ENCODE results near the gene FOXL3.
"Not testable (repeated sequence)": the region's sequence is repeated elsewhere in the genome, so short reads cannot be mapped to it uniquely, and the experiment has no call there.

Gene FOXL3

DNA sequence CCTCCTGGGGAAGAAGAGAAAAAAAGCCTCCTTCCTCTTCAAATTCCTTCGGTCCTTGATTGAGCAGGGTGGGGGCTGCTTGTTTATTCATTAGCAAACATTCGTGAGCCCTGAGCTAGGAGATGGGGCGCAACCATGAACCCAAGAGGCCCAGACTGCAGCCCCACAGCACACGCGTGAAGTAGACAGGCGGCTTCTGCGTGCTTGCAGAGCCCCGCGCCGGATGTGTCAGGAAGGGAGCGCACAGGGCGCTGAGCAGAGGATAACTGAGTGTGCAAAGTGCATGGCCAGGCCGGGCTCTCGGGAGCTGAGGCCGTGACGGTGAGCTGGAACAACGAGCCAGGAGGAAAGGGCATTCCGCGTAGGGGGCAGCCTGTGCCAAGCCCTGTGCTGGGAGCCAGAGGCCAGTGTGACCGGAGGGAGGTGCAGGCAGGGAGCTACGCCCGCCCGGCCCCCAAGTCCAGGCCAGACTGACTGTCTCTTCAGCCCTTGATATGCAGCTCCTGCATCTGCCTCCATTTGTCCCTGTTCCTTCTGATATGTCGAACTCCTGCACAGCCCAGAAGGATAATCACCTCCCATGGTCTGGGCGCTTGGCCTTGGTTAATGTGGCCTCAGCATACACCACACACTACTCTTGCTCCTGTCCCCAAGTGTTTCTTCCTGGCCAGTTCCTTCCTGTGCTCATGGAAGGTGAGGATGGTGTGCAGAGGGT lies 4.6 kb downstream of the FOXL3 start:
- in situ Hi-C loops (cut with MboI; ENCODE audit: low sequenced_read_pairs) = no loop called here
- no peaks in the 10 kb centered on the region for H3K9me3 ChIP-seq
- H3K36me3 ChIP-seq (replicated peaks) = no peaks in the 10 kb centered on the region
- H3K27me3 ChIP-seq (ENCODE audit: low read depth) = no peaks in the 10 kb centered on the region
- H3K4me1 ChIP-seq = no peaks in the 10 kb centered on the region
- no peak for DNase-seq (ENCODE audit: low spot score in 2 of 2)
- no peak overlapping the region for H3K4me3 ChIP-seq

DNA sequence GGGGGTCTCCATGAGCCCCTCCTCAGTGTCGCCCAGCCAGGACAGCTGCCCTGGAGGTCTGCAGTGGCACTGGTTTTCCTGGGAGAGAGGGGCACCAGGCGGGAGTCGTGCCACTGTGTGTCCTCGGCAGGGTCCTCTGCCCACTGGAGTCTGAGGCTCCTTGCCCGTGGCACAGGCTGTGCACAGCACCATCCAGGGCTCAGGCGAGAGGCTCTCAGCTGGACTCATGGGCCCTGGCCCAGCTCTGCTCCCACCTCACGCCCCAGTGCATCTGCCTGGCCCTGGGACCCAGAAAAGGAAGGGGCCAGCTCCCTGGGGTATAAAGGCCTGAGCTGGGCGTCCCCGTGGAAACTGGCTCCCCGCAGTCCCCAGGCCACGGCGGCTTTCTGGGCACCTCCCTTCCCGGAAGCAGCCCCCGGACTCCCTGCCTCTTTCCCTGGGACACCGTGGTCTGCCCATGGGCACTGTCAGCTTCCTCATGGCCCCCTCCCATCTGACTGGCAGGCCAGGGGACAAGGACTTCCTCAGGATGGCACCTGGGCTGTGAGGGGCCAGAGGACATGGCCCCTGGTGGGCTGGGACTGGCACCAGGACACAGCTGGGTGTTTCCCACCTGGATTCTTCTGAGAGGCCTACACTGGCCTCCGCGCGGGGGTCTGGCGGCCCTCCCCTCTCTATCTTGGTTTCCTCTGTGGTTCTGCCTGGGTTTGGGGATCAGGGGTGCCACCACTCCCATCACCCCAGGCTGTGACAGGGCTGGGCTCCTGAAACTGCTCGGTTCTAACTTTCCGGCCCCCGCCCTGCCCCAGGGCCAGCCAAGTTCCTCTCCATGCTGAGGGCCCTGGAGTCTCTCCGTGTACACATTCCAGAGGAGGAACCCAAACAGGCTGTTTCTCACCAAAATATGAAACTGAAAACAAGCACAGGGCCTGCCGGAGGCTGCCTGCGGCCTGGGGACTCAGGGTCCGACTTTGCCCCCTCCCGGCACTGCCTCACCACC lies 5.5 kb downstream of the FOXL3 start:
- DNase-seq (ENCODE audit: low spot score in 2 of 2) = no peak
- in situ Hi-C loops (cut with MboI; ENCODE audit: low sequenced_read_pairs) = no loop called here
- Histone ChIP-seq H3K36me3 (replicated peaks) (no peaks in the 10 kb centered on the region), H3K4me1 (no peaks in the 10 kb centered on the region), H3K4me3 (no peak overlapping the region), H3K27me3 (ENCODE audit: low read depth) (no peaks in the 10 kb centered on the region), H3K9me3 (no peaks in the 10 kb centered on the region)

DNA sequence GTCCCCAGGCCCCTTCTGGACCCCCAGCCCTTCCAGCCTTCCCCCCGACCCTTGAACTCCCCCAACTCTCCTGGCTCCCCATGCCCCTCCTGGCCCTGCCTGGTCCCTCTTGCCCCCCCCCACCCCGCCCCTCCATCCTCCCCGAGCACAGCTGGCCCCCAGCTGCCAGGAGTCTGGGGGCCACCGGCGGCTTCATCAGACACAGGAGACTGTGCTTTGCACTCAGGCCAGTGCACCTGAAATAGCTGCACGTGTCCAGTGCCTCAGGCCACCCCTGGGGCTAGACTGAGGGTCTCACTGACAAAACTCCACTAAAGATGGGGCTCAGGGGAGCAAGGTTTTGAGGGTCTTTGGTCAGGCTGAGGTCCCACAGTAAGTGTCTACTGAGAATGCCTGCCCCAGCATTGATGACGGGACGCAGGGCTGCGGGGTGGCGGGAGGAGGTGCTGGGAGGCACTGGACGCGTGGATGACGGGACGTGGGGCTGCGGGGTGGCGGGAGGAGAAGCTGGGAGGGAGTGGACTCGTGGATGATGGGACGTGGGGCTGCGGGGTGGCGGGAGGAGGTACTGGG lies 6.5 kb downstream of the FOXL3 start:
- H3K4me1 ChIP-seq = no peaks in the 10 kb centered on the region
- no peaks in the 10 kb centered on the region for H3K27me3 ChIP-seq (ENCODE audit: low read depth)
- H3K9me3 ChIP-seq = no peaks in the 10 kb centered on the region
- in situ Hi-C loops (cut with MboI; ENCODE audit: low sequenced_read_pairs) = no loop called here
- H3K36me3 ChIP-seq (replicated peaks) = no peaks in the 10 kb centered on the region
- no peak for DNase-seq (ENCODE audit: low spot score in 2 of 2)
- no peak overlapping the region for H3K4me3 ChIP-seq

DNA sequence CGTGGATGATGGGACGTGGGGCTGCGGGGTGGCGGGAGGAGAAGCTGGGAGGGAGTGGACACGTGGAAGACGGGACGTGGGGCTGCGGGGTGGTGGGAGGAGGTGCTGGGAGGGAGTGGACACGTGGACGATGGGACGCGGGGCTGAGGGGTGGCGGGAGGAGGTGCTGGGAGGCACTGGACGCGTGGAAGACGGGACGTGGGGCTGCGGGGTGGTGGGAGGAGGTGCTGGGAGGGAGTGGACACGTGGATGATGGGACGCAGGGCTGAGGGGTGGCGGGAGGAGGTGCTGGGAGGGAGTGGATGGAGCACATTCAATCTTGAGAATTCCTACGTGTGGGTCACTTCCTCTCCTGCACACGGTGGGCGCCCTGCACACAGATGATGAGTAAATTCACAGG lies 7.2 kb downstream of the FOXL3 start:
- H3K36me3 ChIP-seq (replicated peaks); DNase-seq (ENCODE audit: low spot score in 2 of 2); in situ Hi-C loops (cut with MboI; ENCODE audit: low sequenced_read_pairs); H3K4me3 ChIP-seq; H3K27me3 ChIP-seq (ENCODE audit: low read depth); H3K9me3 ChIP-seq; H3K4me1 ChIP-seq: not testable (repeated sequence)

DNA sequence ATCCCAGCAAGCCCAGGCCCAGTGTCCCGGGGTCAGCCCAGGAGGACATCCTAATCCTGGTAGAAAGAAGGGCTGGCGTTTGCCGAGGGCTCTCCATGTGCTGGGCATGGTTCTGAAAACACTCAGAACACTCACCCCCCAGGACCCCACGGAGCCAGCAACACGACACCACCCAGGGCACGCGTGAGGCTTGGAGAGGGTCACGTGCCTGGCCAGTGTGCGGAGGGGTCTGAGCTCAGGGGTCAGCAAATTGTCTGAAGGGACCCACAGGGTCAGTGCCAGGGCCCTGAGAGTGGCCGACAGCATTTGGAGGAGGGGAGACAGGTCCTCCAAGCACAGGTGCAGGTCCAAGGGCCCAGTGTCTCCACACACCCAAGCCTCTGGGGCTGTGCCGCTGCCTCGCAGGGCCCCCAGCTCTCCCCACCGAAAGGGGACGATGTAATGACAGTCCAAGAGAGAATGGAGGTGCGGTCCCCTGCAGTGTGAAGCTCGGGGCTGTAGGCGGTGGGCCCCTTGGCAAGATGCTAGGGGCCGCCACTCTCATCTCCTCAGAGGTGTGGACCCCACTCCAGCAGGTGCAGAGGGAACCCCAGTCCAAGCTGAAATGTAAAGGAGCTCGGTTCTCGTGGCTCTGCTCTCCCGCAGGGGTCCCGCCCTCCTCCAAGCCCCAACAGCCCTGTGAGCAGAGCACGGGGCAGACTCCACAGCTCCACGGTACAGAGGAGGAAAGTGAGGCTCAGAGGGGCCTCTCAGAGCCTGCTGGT lies 7.8 kb downstream of the FOXL3 start:
- Histone ChIP-seq H3K36me3 (replicated peaks) (no peaks in the 10 kb centered on the region), H3K4me1 (no peaks in the 10 kb centered on the region), H3K4me3 (no peak overlapping the region), H3K9me3 (no peaks in the 10 kb centered on the region), H3K27me3 (ENCODE audit: low read depth) (no peaks in the 10 kb centered on the region)
- in situ Hi-C loops (cut with MboI; ENCODE audit: low sequenced_read_pairs) = no loop called here
- DNase-seq (ENCODE audit: low spot score in 2 of 2) = no peak

GRCh38 chr7:298375-298702 lies 8.4 kb downstream of the FOXL3 start:
- in situ Hi-C loops (cut with MboI; ENCODE audit: low sequenced_read_pairs) = no loop called here
- H3K36me3 ChIP-seq (replicated peaks) = no peaks in the 10 kb centered on the region
- H3K27me3 ChIP-seq (ENCODE audit: low read depth) = no peaks in the 10 kb centered on the region
- H3K4me3 ChIP-seq = no peak overlapping the region
- no peaks in the 10 kb centered on the region for H3K4me1 ChIP-seq
- DNase-seq (ENCODE audit: low spot score in 2 of 2) = no peak
- no peaks in the 10 kb centered on the region for H3K9me3 ChIP-seq

GRCh38 chr7:298743-299142 lies 8.8 kb downstream of the FOXL3 start:
- no peak overlapping the region for H3K4me3 ChIP-seq
- in situ Hi-C loops (cut with MboI; ENCODE audit: low sequenced_read_pairs) = no loop called here
- no peaks in the 10 kb centered on the region for H3K4me1 ChIP-seq
- no peaks in the 10 kb centered on the region for H3K9me3 ChIP-seq
- H3K36me3 ChIP-seq (replicated peaks) = no peaks in the 10 kb centered on the region
- no peak for DNase-seq (ENCODE audit: low spot score in 2 of 2)
- H3K27me3 ChIP-seq (ENCODE audit: low read depth) = no peaks in the 10 kb centered on the region

DNA sequence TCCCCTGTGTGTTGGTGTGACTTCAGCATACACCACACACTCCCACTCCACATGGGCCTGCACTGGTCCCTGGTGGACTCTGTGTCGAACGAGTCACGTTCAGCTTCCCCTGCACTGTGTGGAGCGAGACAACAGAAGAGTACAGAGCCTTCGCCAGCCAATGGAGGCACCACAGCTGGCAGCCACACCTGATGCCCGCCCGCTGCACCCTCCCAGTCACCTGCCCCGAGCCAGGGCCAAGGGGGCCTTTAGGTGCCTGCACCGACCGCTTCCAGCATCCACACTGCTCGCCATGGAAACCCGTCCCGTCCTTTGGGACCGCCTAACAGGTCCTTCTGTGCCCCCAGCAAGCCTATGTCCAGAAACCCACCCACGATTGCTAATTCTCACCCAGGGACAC lies 9.2 kb downstream of the FOXL3 start:
- no peak for DNase-seq (ENCODE audit: low spot score in 2 of 2)
- Histone ChIP-seq H3K4me3 (no peak overlapping the region), H3K36me3 (replicated peaks) (no peaks in the 10 kb centered on the region), H3K9me3 (no peaks in the 10 kb centered on the region), H3K27me3 (ENCODE audit: low read depth) (no peaks in the 10 kb centered on the region), H3K4me1 (no peaks in the 10 kb centered on the region)
- in situ Hi-C loops (cut with MboI; ENCODE audit: low sequenced_read_pairs) = no loop called here

DNA sequence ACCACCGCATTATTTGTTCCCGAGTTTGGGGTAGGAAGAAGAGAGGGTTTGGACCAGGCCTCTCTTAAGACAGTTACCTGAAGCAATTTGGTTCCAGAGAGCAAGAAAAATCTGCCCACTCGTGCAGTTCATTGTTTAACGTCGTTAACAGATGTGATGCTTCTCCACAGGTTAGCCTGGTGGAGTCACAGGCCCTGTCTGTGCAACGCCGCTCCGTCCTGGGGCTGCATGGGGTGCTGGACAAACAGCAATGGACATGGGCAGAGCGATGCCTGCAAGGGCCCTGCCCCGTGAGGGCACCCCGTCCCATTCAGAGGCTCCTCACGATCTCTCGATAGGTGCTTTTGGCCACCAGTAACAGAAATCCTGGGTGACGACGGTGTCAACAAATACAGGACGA lies 9.7 kb downstream of the FOXL3 start:
- Histone ChIP-seq H3K36me3 (replicated peaks) (no peaks in the 10 kb centered on the region), H3K4me1 (no peaks in the 10 kb centered on the region), H3K27me3 (ENCODE audit: low read depth) (no peaks in the 10 kb centered on the region), H3K4me3 (no peak overlapping the region), H3K9me3 (no peaks in the 10 kb centered on the region)
- in situ Hi-C loops (cut with MboI; ENCODE audit: low sequenced_read_pairs) = no loop called here
- no peak for DNase-seq (ENCODE audit: low spot score in 2 of 2)

- Histone ChIP-seq H3K4me3 (no peak overlapping the region), H3K4me1 (no peaks in the 10 kb centered on the region), H3K27me3 (ENCODE audit: low read depth) (no peaks in the 10 kb centered on the region), H3K36me3 (replicated peaks) (no peaks in the 10 kb centered on the region), H3K9me3 (no peaks in the 10 kb centered on the region)
- in situ Hi-C loops (cut with MboI; ENCODE audit: low sequenced_read_pairs) = no loop called here
- no peak for DNase-seq (ENCODE audit: low spot score in 2 of 2)
These were observed 10.1 kb downstream of the FOXL3 start for GRCh38 chr7:300048-300447.

DNA sequence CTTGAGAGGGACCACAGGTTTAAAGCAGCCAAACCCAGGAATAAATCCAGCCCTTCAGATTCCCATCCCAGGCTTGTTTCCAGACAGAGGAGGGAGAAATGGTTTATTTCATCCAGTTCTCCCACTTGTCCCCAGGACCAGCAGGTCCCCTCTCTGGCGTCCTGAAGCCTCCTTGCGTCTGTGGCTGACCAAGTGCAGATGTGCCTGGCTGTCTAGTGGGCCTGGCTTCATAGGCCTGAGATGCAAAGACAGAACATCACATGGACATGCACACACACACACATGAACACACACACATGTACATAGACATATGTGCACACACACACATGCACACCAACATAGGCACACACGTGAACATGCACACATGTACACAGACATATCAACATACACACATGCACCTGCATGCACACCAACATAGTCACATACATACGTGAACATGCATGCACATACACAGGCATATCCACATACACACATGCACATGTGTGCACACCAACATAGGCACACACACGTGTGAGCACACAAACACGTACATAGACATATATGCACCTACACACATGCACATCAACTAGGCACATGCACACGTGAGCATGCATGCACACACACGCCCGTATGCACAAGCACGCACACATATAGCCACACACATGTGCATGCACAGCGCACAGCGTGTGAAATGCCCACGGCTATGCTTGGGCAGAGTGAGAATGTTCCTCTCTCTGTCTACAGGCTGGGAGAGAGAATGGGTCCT lies 10.7 kb downstream of the FOXL3 start:
- in situ Hi-C loops (cut with MboI; ENCODE audit: low sequenced_read_pairs) = no loop called here
- no peaks in the 10 kb centered on the region for H3K9me3 ChIP-seq
- H3K4me3 ChIP-seq = no peak overlapping the region
- H3K4me1 ChIP-seq = no peaks in the 10 kb centered on the region
- DNase-seq (ENCODE audit: low spot score in 2 of 2) = no peak
- no peaks in the 10 kb centered on the region for H3K36me3 ChIP-seq (replicated peaks)
- H3K27me3 ChIP-seq (ENCODE audit: low read depth) = no peaks in the 10 kb centered on the region

GRCh38 chr7:301291-302053 lies 11.5 kb downstream of the FOXL3 start:
- Histone ChIP-seq H3K27me3 (ENCODE audit: low read depth) (no peaks in the 10 kb centered on the region), H3K4me3 (no peak overlapping the region), H3K4me1 (no peaks in the 10 kb centered on the region), H3K9me3 (no peaks in the 10 kb centered on the region), H3K36me3 (replicated peaks) (no peaks in the 10 kb centered on the region)
- in situ Hi-C loops (cut with MboI; ENCODE audit: low sequenced_read_pairs) = no loop called here
- no peak for DNase-seq (ENCODE audit: low spot score in 2 of 2)
